ENCODE data around the gene PCED1B.

The PCED1B gene

DNA sequence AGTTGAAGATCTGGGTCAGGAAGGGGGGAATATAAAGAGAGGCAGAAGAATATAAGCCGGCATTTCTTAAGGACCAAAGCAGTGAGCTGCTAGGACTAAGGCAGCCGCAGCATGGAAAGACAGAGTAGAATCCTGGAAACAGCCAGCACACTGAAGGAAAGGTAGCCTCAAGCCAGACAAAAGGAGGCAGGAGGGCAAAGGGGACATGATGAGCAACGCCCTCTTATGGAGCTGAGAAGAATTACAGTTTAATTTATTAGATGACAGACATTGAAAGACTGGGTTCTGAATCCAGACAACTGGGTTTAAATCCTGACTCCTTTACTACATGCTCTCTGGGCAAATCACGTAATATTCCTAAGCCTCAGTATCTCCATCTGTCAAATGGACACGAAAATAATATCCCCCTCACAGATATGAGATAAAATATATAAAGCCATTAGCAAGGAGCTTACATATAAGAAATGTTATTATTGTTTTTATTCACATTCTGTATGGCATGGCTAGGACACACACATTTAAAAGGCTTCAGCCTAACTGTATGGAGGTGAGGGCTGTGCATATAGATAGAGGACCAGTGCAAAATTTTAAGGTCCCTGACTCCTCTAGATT is 8.1 kb upstream of the PCED1B start:
- H3K27me3 Mint-ChIP-seq (ENCODE audit: low read depth, poor library complexity): peaks cover 7% of the 10 kb centered on the region
- H3K36me3 Mint-ChIP-seq (ENCODE audit: low read depth): no peaks in the 10 kb centered on the region
- H3K9me3 Mint-ChIP-seq: no peaks in the 10 kb centered on the region
- H3K27ac Mint-ChIP-seq: no peak overlapping the region
- DNase-seq: no peak
- H3K4me1 Mint-ChIP-seq: peaks cover 20% of the 10 kb centered on the region
- H3K4me3 Mint-ChIP-seq: no peak overlapping the region
- TF ChIP-seq, protein P1, sequence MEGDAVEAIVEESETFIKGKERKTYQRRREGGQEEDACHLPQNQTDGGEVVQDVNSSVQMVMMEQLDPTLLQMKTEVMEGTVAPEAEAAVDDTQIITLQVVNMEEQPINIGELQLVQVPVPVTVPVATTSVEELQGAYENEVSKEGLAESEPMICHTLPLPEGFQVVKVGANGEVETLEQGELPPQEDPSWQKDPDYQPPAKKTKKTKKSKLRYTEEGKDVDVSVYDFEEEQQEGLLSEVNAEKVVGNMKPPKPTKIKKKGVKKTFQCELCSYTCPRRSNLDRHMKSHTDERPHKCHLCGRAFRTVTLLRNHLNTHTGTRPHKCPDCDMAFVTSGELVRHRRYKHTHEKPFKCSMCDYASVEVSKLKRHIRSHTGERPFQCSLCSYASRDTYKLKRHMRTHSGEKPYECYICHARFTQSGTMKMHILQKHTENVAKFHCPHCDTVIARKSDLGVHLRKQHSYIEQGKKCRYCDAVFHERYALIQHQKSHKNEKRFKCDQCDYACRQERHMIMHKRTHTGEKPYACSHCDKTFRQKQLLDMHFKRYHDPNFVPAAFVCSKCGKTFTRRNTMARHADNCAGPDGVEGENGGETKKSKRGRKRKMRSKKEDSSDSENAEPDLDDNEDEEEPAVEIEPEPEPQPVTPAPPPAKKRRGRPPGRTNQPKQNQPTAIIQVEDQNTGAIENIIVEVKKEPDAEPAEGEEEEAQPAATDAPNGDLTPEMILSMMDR (IDR thresholded peaks at IDR 0.05): peak; percentile 47

DNA sequence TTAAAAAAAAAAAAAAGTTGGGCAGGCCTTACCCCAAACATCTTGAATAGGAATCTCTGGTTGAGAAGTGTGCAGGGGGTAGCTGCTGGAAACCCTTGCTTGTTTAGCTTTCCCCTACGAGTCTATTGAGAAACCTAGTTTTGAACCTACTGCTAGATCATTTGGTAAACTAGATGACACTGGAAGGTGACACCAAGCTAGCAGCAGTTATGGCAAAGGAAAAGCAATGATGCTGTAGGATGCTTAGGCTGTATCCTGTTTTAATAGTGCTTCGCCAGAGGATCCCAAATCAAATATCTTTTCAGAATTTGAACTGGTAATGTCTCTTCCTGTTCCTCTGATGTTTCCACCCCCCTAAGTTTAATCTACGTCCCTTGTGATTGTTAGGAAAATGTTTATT is 5.5 kb upstream of the PCED1B start:
- no peak for DNase-seq
- no peak overlapping the region for H3K4me3 Mint-ChIP-seq
- peaks cover 5% of the 10 kb centered on the region for H3K4me1 Mint-ChIP-seq
- H3K27ac Mint-ChIP-seq: no peak overlapping the region
- peaks cover 21% of the 10 kb centered on the region for H3K27me3 Mint-ChIP-seq (ENCODE audit: low read depth, poor library complexity)
- no peaks in the 10 kb centered on the region for H3K36me3 Mint-ChIP-seq (ENCODE audit: low read depth)
- H3K9me3 Mint-ChIP-seq: no peaks in the 10 kb centered on the region
- TF ChIP-seq, protein P1 (IDR thresholded peaks at IDR 0.05): no peak

DNA sequence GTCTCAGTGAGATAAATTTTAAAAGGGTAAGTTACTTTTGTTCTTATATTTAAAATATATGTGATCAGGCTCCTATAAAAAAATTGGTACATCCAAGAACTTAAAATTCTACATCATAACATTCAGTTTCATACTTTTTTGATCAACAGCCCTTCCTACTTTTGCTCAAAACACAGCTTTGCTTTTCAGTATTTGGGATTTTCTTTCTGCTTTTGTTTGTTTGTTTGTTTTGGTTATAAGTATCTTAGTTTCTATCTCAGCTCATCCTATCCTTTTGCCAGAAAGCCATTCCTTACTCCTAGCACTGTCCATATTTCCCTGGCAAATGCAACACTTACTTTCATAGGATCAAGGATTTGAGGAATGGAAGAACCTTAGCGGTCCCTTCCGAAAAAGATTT is 4.7 kb upstream of the PCED1B start:
- Mint-ChIP-seq H3K4me3 (no peak overlapping the region), H3K27me3 (ENCODE audit: low read depth, poor library complexity) (peaks cover 26% of the 10 kb centered on the region), H3K27ac (no peak overlapping the region), H3K36me3 (ENCODE audit: low read depth) (no peaks in the 10 kb centered on the region), H3K9me3 (no peaks in the 10 kb centered on the region), H3K4me1 (peaks cover 9% of the 10 kb centered on the region)
- DNase-seq: no peak
- TF ChIP-seq, protein P1 (IDR thresholded peaks at IDR 0.05): no peak

DNA sequence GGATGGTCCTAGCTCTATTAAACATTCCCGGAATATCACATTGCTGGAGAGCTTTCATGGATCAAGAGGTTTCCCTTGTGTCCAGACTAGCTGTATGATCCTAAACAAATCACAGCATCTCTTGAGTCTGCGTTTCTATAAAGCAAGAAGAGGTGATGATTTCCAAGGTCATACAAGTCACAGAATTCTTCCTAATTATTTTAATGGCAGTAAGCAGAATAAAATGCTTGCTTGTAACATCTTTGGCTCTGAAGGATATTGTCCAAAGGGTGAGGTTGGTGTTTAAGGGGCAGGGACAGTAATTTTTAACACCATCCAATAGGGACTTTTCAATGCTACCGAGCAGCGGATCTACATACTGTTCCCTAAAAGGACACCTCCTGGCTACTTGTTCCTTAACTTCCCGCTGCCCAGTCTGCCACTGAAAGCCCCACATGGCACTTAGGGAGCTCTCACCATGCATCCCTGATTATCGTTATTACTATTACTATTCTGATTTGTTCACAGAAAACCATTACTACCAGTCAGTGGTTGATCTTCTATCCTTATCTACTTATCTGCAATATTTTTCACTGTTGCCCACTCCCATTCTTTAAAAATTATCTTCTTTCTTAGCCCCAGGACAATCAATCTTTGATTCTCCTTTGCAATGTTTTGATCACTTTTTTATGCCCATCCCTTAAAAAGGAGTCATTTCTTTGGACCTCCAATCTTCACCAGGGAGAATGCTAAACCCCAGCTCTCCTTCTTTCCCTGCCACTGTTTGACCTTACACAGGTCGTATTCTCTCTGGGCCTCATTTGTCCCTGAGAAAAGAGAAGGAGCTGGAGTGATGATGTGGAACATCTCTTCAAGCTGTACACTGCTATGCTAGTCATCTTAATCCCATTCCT is 4.0 kb upstream of the PCED1B start:
- no peak overlapping the region for H3K4me3 Mint-ChIP-seq
- no peak for DNase-seq
- H3K27ac Mint-ChIP-seq: no peak overlapping the region
- peaks cover 30% of the 10 kb centered on the region for H3K27me3 Mint-ChIP-seq (ENCODE audit: low read depth, poor library complexity)
- TF ChIP-seq, protein P1 (IDR thresholded peaks at IDR 0.05): no peak
- no peaks in the 10 kb centered on the region for H3K36me3 Mint-ChIP-seq (ENCODE audit: low read depth)
- peaks cover 13% of the 10 kb centered on the region for H3K4me1 Mint-ChIP-seq
- H3K9me3 Mint-ChIP-seq: no peaks in the 10 kb centered on the region

DNA sequence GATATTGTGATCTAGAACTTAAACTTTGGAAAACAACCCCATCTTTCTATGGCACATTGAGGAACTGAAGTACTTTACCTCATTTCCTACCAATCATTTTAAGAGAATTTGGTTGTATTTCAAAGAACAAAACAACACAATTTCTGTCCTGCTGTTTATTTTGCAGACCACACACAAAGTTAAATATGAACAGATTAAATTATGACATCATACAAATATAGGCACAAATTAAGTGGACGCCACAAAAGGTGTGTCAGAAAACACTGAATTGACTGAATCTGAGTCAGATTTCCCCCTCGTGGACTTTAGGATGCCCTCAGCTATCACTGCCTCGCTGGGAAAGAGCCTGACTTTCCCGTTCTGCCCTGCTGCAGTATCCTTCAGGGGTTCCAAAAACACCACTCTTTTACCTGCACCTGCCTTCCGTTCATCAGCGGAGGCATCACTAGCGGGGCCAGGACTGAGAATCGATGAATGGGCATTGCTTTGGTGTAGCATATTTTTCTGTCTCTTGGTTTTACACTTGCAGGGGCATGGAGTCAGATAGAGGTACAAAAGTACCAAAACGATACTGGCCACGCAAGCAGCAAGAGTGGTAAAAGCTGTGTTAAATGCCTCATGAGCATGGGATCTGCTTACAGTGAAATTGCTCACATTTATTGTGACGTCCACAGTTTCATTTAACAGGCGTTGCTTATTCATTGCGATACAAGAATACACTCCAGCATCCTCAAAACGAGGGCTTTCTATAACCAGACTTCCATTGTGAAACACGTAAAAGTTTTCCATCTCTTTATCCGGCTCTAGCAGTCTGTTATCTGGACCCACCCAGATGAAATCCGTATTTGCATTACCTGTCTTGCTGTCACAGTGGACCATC is 2.0 kb upstream of the PCED1B start:
- Mint-ChIP-seq H3K27me3 (ENCODE audit: low read depth, poor library complexity) (peaks cover 42% of the 10 kb centered on the region), H3K27ac (no peak overlapping the region)
- TF ChIP-seq, protein P1 (IDR thresholded peaks at IDR 0.05): no peak

More for the DNA sequence above, 2.0 kb upstream of the PCED1B start:
- Mint-ChIP-seq H3K4me3 (peak overlapping the region; percentile 41), H3K9me3 (no peaks in the 10 kb centered on the region), H3K36me3 (ENCODE audit: low read depth) (no peaks in the 10 kb centered on the region), H3K4me1 (peaks cover 18% of the 10 kb centered on the region)
- no peak for DNase-seq

Measured in nephron progenitor cell (in vitro differentiated cells).